Calu3 (cell line): ENCODE results near the gene GPC3. TPM values are rescaled to one million over a fixed set of nuclear protein-coding genes. Genes with fewer than 3 reads are reported as not detected.

Experiments
- BruUV-seq: library from RNA; stranded (reverse); fragments of 400-500 nt; replicated peaks from 2 replicates; lab custom pipeline; 2021; lab: Mats Ljungman, UMichigan
- CTCF ChIA-PET: fragments of 300-600 bp; sonication (Branson Sonifier 250); formaldehyde crosslinking; loops from one replicate; lab custom pipeline; 2022; ENCODE audit warnings: antibody characterized with exemption; lab: Charles Lee
- DNase-seq: peaks from one replicate; pipeline ENCODE4 v3.0.0; 2022
- H3K27ac Mint-ChIP-seq: one replicate; pipeline ENCODE4 v1.8.0; 2022; ENCODE audit warnings: mixed read lengths; ENCODE audit not compliant: unreplicated experiment
- H3K27me3 Mint-ChIP-seq: one replicate; pipeline ENCODE4 v1.8.0; 2022; ENCODE audit warnings: mixed read lengths; ENCODE audit not compliant: unreplicated experiment
- H3K36me3 Mint-ChIP-seq: one replicate; pipeline ENCODE4 v1.8.0; 2022; ENCODE audit warnings: mild to moderate bottlenecking, moderate library complexity, mixed read lengths; ENCODE audit not compliant: insufficient read depth, unreplicated experiment
- H3K4me1 Mint-ChIP-seq: one replicate; pipeline ENCODE4 v1.8.0; 2022; ENCODE audit warnings: mild to moderate bottlenecking, low read depth, mixed read lengths; ENCODE audit not compliant: unreplicated experiment
- H3K4me3 Mint-ChIP-seq: one replicate; pipeline ENCODE4 v1.8.0; 2022; ENCODE audit warnings: mild to moderate bottlenecking, low read depth, moderate library complexity, mixed read lengths; ENCODE audit not compliant: unreplicated experiment
- H3K9me3 Mint-ChIP-seq: one replicate; pipeline ENCODE4 v1.8.0; 2022; ENCODE audit warnings: low read depth, mixed read lengths; ENCODE audit not compliant: unreplicated experiment
- intact Hi-C: fragments of 100-400 bp; cut with micrococcal nuclease; formaldehyde crosslinking; loops from one replicate; pipeline ENCODE4 v1.10.0; 2022; ENCODE audit not compliant: unreplicated experiment
- total RNA-seq: library from RNA; stranded (reverse); gene quantifications from 2 replicates; pipeline ENCODE4 v1.2.3, GENCODE V29; 2022
- TF ChIP-seq, protein P1 (sequence below): fragments of 200-600 bp; IDR thresholded peaks from one replicate; pipeline ENCODE4 v1.8.0; 2022; ENCODE audit warnings: antibody characterized with exemption; ENCODE audit not compliant: unreplicated experiment

The GPC3 gene
- total RNA-seq, 1 experiment from 2014 or later = 2.3 TPM

DNA sequence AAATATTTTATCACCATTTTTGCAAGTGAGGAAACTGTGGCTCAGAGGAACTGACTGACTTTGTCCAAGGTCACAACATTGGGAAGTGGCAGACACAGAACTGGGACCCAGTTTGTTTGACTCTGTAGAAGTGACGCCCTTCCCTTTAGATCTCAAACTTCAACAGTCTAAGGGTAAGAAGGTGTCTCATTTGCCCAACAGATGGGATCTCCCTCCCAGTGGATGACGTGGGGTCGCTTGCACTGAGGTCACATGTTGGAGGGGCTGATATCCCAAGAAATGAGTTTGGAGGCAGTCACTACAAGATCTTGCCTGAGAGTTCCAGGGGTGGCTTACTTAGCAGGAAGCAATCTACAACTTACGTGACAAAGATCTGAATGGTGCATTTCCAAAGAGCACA is 397.6 kb downstream of the GPC3 start:
- Mint-ChIP-seq H3K27ac (no peak overlapping the region), H3K27me3 (no peaks in the 10 kb centered on the region), H3K36me3 (no peaks in the 10 kb centered on the region), H3K4me3 (no peak overlapping the region), H3K4me1 (peaks cover 32% of the 10 kb centered on the region), H3K9me3 (no peaks in the 10 kb centered on the region)
- DNase-seq = no peak
- intact Hi-C loops = no loop called here
- CTCF ChIA-PET = no interaction called here
- BruUV-seq = no TSS peak
- TF ChIP-seq, protein P1, sequence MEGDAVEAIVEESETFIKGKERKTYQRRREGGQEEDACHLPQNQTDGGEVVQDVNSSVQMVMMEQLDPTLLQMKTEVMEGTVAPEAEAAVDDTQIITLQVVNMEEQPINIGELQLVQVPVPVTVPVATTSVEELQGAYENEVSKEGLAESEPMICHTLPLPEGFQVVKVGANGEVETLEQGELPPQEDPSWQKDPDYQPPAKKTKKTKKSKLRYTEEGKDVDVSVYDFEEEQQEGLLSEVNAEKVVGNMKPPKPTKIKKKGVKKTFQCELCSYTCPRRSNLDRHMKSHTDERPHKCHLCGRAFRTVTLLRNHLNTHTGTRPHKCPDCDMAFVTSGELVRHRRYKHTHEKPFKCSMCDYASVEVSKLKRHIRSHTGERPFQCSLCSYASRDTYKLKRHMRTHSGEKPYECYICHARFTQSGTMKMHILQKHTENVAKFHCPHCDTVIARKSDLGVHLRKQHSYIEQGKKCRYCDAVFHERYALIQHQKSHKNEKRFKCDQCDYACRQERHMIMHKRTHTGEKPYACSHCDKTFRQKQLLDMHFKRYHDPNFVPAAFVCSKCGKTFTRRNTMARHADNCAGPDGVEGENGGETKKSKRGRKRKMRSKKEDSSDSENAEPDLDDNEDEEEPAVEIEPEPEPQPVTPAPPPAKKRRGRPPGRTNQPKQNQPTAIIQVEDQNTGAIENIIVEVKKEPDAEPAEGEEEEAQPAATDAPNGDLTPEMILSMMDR = no peak

DNA sequence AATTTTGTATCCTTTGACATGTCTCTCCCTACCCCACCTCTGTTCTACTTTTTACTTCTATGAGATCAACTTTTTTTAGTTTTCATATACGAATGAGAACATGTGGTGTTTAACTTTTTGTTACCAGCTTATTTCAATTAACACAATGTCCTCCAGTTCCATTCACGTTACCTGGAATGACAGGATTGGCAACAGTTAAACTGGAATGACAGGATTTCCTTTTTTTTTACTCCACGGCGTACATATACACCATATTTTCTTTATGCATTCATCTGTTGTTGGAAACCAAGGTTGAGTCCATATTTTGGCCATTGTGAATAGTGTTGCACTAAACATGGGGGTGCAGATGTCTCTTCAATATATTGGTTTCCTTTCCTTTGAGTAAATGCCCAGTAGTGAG is 398.3 kb downstream of the GPC3 start:
- H3K9me3 Mint-ChIP-seq = no peaks in the 10 kb centered on the region
- TF ChIP-seq, protein P1 = no peak
- H3K36me3 Mint-ChIP-seq = no peaks in the 10 kb centered on the region
- no peak overlapping the region for H3K27ac Mint-ChIP-seq
- CTCF ChIA-PET = no interaction called here
- H3K4me1 Mint-ChIP-seq = peaks cover 32% of the 10 kb centered on the region
- no peak for DNase-seq
- H3K4me3 Mint-ChIP-seq = no peak overlapping the region
- no TSS peak for BruUV-seq
- intact Hi-C loops = no loop called here
- H3K27me3 Mint-ChIP-seq = no peaks in the 10 kb centered on the region

DNA sequence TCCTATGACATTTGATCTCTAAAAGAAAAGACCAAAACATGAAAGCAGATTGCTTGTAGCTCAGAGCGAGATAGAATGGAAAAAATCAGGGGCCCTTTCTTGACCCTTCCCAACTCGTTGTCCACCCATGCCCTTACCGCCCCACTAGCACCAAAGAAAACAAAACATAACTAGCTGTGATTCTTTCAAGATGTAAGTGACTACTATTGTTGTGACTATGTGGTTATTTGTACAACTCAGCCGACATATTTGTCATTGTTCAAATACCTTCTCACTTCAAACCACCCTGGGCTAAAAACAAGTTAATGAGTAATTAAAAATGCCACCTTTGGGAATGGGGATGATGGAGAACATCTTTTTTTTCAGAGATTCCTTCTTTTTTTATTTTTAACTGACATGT is 399.0 kb downstream of the GPC3 start:
- Mint-ChIP-seq H3K4me1 (peaks cover 32% of the 10 kb centered on the region), H3K36me3 (no peaks in the 10 kb centered on the region), H3K4me3 (no peak overlapping the region), H3K27ac (no peak overlapping the region), H3K27me3 (no peaks in the 10 kb centered on the region), H3K9me3 (no peaks in the 10 kb centered on the region)
- TF ChIP-seq, protein P1 = no peak
- no TSS peak for BruUV-seq
- intact Hi-C loops = no loop called here
- DNase-seq = no peak
- CTCF ChIA-PET = no interaction called here

DNA sequence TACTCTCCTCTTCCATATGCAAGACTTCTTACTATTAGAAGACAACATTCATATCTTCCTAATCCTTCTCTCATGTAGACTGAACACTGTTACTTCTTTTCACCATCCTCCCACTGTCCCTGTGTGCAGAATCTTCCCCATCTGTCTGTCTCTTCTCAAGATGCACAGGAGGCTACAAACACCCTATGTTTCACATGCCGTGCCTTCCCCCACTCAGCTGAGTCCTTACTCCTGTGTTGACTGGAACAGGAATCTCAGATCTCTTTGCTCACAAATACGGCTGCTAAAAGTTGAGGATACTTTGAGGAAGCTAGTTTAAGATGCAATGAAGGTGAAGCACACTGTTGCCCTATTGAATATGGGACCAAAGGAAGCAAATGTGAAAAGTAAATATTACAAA is 401.6 kb downstream of the GPC3 start:
- H3K9me3 Mint-ChIP-seq = no peaks in the 10 kb centered on the region
- CTCF ChIA-PET = no interaction called here
- peaks cover 24% of the 10 kb centered on the region for H3K4me1 Mint-ChIP-seq
- H3K27me3 Mint-ChIP-seq = no peaks in the 10 kb centered on the region
- H3K36me3 Mint-ChIP-seq = no peaks in the 10 kb centered on the region
- intact Hi-C loops = no loop called here
- no TSS peak for BruUV-seq
- no peak overlapping the region for H3K27ac Mint-ChIP-seq
- no peak for DNase-seq
- no peak overlapping the region for H3K4me3 Mint-ChIP-seq
- TF ChIP-seq, protein P1 = no peak
